Measurements from ENCODE around the gene CELA3B. TPM values are rescaled to one million over a fixed set of nuclear protein-coding genes. Genes with fewer than 3 reads are reported as not detected.
A peak's percentile ranks its signal among the peaks of the same experiment; 100 is the strongest.

The CELA3B gene
- total and polyA plus RNA-seq, 5 donors from 2014 or later, result not detected

DNA sequence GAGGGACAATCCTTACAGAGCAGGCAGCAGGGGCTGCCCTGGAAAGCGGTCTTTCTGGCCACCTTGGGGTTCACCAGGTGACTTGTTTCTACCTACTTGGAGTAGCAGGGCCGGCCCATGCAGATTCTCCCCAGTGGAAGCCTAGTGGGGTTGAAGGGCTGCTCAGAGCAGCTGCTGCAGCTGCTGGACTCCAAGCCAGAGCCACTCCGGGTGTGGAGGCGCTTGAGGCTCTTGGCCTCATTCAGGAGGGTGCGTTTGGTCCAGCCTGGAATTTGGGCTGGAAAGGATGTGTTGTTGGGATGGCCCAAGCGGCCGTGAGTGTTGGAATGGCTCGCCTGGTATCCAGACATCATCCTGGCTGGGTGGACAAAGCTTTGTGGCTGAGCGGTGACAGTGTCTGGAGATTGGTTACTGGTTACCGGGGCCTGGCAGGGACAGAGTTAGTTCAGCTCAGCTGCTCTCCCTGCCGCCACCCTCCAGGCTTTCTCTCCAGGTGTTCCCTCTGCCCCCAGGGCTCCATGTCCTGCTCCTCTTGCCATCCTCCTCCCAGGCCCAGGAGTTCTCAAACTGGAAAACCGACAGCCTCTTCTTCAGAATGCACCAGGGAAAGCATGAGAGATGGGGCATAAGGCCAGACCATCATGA is 25.5 kb upstream of the CELA3B start:
- no peak for DNase-seq
- ATAC-seq (ENCODE audit: low read depth in 2 of 2), result no peak
- no peak overlapping the region for H3K4me3 Mint-ChIP-seq
- no peaks in the 10 kb centered on the region for H3K9me3 ChIP-seq (ENCODE audit: control insufficient read depth in 2 of 2, low read length in 2 of 2)
- no peaks in the 10 kb centered on the region for H3K36me3 ChIP-seq (ENCODE audit: control insufficient read depth, insufficient read depth, low read length)
- H3K4me1 ChIP-seq (ENCODE audit: control insufficient read depth, insufficient read depth, low read length, poor library complexity, severe bottlenecking), result peaks cover 11% of the 10 kb centered on the region
- H3K27me3 Mint-ChIP-seq, result no peaks in the 10 kb centered on the region
- H3K4me3 ChIP-seq (ENCODE audit: low read depth, low read length), result no peak overlapping the region
- H3K9me3 Mint-ChIP-seq, result peaks cover 0 to 2% (median 0%) of the 10 kb centered on the region in 7 donors
- no peaks in the 10 kb centered on the region for H3K27me3 ChIP-seq (ENCODE audit: control insufficient read depth, insufficient read depth, low read length)
- no peak overlapping the region for H3K27ac Mint-ChIP-seq
- H3K36me3 Mint-ChIP-seq, result peaks cover 3% of the 10 kb centered on the region
- peaks cover 0 to 16% (median 5%) of the 10 kb centered on the region in 4 donors for H3K4me1 Mint-ChIP-seq
- H3K27ac ChIP-seq (ENCODE audit: insufficient read depth, low read length, poor library complexity, severe bottlenecking), result no peak overlapping the region

DNA sequence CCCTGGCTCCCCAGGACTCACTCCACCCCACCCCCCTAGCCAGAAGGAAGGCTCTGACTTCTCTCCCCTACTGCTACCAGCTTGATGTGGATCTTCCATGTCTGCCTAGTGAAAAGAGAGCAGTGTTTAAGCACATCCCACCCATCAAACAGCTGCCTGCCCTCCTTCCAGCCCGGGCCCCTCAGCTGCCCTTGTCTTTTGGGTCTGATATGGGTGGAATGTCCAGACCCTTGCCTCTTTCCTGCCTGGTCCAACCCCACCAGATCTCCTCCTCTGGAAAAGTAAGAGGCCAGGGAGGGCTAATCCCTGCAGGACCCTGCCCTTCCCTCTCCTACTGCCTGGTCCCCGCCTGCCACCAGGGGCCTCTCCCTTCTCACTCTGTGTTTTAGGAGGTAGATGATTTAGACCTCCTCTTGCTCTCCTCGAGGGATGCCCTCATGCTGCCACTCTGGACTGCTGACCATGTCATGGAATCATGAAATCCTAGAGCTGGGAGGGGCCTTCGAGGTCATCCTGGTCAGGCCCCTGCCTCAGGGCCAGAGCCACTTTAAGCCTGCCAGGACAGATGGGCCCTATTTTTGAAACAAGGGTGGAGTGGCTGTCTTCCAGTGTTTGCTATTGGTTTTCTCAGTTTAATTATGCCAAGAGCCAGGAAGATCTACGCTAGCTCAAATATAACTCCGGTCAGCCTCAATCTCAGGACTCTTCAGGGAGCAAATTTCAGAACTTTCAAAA is 23.9 kb upstream of the CELA3B start:
- Mint-ChIP-seq H3K4me3 (no peak overlapping the region), H3K27me3 (peaks cover 4% of the 10 kb centered on the region), H3K4me1 (peaks cover 0 to 30% (median 15%) of the 10 kb centered on the region in 4 donors), H3K36me3 (peaks cover 3% of the 10 kb centered on the region), H3K9me3 (peaks cover 0 to 2% (median 0%) of the 10 kb centered on the region in 7 donors), H3K27ac (peak overlapping the region; percentile 48 to 82 (median 76))
- Histone ChIP-seq H3K9me3 (ENCODE audit: control insufficient read depth in 2 of 2, low read length in 2 of 2) (no peaks in the 10 kb centered on the region), H3K36me3 (ENCODE audit: control insufficient read depth, insufficient read depth, low read length) (no peaks in the 10 kb centered on the region), H3K4me1 (ENCODE audit: control insufficient read depth, insufficient read depth, low read length, poor library complexity, severe bottlenecking) (peaks cover 27% of the 10 kb centered on the region), H3K27me3 (ENCODE audit: control insufficient read depth, insufficient read depth, low read length) (no peaks in the 10 kb centered on the region), H3K4me3 (ENCODE audit: low read depth, low read length) (no peak overlapping the region), H3K27ac (ENCODE audit: insufficient read depth, low read length, poor library complexity, severe bottlenecking) (no peak overlapping the region)
- no peak for DNase-seq
- no peak for ATAC-seq (ENCODE audit: low read depth in 2 of 2)

DNA sequence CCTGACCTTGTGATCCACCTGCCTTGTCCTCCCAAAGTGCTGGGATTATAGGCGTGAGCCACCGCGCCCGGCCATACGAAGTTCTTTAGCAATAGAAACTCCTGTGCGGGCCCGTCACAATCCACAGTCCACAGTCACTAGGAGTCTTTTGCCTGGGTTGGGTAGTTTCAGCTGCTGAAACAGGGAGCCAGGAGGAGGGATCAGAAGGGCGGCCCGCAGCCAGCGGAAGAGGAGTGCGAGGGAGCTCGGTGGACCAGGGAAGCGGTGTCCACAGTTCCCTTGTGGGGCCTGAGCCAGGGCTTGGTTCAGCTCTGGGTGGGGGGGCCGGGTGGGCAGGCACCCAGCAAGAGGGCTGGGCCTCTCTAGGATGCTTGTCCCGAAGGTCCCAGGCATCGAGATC is 21.8 kb upstream of the CELA3B start:
- DNase-seq, result no peak
- Histone ChIP-seq H3K27ac (ENCODE audit: insufficient read depth, low read length, poor library complexity, severe bottlenecking) (no peak overlapping the region), H3K4me1 (ENCODE audit: control insufficient read depth, insufficient read depth, low read length, poor library complexity, severe bottlenecking) (peaks cover 34% of the 10 kb centered on the region), H3K36me3 (ENCODE audit: control insufficient read depth, insufficient read depth, low read length) (no peaks in the 10 kb centered on the region), H3K9me3 (ENCODE audit: control insufficient read depth in 2 of 2, low read length in 2 of 2) (no peaks in the 10 kb centered on the region), H3K27me3 (ENCODE audit: control insufficient read depth, insufficient read depth, low read length) (no peaks in the 10 kb centered on the region), H3K4me3 (ENCODE audit: low read depth, low read length) (no peak overlapping the region)
- Mint-ChIP-seq H3K4me1 (peaks cover 0 to 43% (median 21%) of the 10 kb centered on the region in 4 donors), H3K9me3 (peaks cover 0 to 2% (median 0%) of the 10 kb centered on the region in 7 donors), H3K36me3 (peaks cover 3% of the 10 kb centered on the region), H3K27me3 (peaks cover 4% of the 10 kb centered on the region), H3K4me3 (no peak overlapping the region), H3K27ac (peak overlapping the region in 1 of 3 donors; percentile 74)
- ATAC-seq (ENCODE audit: low read depth in 2 of 2), result no peak

DNA sequence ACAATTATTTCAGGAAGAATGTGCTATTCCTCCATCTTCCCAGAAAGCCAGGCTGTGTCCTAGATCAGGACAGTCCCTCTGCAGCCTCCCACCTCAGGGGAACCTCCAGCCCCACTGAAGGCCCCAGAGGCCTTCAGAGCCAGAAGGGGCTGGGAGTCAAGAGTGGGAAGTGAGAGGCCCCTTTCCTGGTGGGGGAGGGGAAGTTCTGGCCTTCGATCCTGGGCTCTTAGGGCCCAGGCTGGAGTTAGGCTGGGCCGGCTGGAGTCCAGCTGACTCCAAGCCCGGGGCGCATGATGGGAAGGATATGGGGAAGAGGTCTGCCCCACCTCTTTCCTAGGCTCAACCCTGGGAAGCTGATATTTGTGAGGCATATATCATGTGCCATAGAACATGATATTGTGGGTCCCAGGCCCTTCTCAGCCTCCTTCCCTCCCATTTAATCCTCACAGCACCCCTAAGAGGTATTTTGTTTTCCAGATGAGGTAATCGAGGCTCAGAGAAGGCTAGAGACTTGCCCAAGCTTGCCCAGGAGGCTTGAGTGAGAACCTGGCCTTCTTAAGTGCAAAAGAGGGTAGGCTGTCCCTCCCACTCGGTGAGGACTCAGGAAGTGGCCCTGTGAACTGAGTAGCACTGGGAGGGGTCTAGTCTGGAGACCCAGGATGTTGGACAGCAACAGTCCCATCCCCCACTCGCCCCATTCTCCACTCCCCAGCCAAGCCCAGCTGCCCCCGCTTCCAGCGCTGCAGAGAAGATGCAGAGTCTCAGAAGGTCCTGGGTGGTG is 21.1 kb upstream of the CELA3B start:
- peaks cover 4% of the 10 kb centered on the region for H3K27me3 Mint-ChIP-seq
- peak overlapping the region; percentile 66 to 96 (median 96) for H3K27ac Mint-ChIP-seq
- Histone ChIP-seq H3K27ac (ENCODE audit: insufficient read depth, low read length, poor library complexity, severe bottlenecking) (peak overlapping the region; percentile 78), H3K9me3 (ENCODE audit: control insufficient read depth in 2 of 2, low read length in 2 of 2) (no peaks in the 10 kb centered on the region), H3K36me3 (ENCODE audit: control insufficient read depth, insufficient read depth, low read length) (no peaks in the 10 kb centered on the region), H3K4me1 (ENCODE audit: control insufficient read depth, insufficient read depth, low read length, poor library complexity, severe bottlenecking) (peaks cover 34% of the 10 kb centered on the region), H3K27me3 (ENCODE audit: control insufficient read depth, insufficient read depth, low read length) (no peaks in the 10 kb centered on the region), H3K4me3 (ENCODE audit: low read depth, low read length) (peak overlapping the region; percentile 21)
- H3K4me3 Mint-ChIP-seq, result peak overlapping the region in 2 of 4 donors; percentile 78 to 86
- no peak for ATAC-seq (ENCODE audit: low read depth in 2 of 2)
- peaks cover 0 to 43% (median 21%) of the 10 kb centered on the region in 4 donors for H3K4me1 Mint-ChIP-seq
- peak in 1 of 3 donors; percentile 72 for DNase-seq
- H3K9me3 Mint-ChIP-seq, result peaks cover 0 to 2% (median 0%) of the 10 kb centered on the region in 7 donors
- peaks cover 3% of the 10 kb centered on the region for H3K36me3 Mint-ChIP-seq

DNA sequence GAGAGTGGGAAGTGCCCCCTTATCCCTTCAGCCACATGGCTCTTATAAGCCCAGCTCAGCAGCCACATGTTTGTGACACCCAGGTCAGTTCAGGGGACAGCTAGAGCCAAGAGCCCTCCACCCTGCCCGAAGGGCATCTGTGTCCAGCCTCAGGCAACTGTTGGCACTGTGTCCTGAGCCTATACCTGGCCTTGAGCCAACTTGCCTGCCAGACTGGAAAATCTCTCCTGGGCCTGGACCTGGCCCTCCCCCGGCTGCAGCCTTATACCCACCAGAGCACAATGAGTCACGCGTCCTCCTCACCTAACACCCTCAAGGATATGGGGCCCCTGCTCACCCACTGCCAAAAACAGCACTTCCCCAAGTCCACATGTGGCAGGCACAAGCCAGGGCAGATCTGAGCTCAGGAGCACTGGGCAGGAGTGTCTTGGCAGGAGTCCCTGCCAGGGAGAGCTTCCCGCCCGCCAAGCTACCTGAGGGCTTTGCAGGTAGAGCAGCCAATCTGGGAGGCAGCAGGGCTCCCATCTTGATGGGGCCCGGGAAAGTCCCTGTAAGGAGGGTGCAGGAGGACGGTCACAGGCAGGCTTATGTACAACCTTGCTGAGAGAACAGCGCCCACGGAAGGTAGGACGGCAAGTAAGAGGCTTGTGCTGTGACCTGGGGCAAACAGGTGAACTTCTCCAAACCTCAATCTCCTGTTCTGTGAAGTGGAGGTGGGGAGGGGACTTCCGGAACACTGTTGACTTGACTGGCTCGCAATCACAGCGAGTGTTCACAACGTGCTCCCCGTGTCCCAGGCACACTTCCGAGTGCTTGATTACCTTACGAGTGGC is 19.9 kb upstream of the CELA3B start:
- H3K4me3 Mint-ChIP-seq, result peak overlapping the region; percentile 60 to 86 (median 76)
- H3K4me1 ChIP-seq (ENCODE audit: control insufficient read depth, insufficient read depth, low read length, poor library complexity, severe bottlenecking), result peaks cover 34% of the 10 kb centered on the region

DNA sequence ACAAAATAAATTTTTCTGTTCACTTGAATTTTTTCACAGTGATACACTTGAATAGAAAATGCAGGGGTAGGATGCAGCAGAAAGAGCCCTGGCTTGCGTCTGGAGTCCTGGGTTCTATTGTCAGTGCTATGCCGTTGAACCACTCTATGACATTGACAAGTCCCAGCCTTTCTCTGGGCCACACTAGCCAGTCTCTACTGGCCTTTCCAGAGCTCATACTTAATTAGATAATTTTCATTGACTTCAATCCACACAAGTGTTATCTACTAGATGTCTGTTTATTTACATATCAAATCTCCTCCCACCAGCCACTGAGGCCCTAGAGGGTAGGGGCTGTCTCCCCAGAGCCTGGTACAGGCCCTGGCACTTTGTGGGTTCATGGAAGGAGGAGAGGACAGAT is 15.5 kb upstream of the CELA3B start:
- peaks cover 0 to 37% (median 25%) of the 10 kb centered on the region in 4 donors for H3K4me1 Mint-ChIP-seq
- Histone ChIP-seq H3K9me3 (ENCODE audit: control insufficient read depth in 2 of 2, low read length in 2 of 2) (no peaks in the 10 kb centered on the region), H3K27ac (ENCODE audit: insufficient read depth, low read length, poor library complexity, severe bottlenecking) (no peak overlapping the region), H3K4me3 (ENCODE audit: low read depth, low read length) (no peak overlapping the region), H3K4me1 (ENCODE audit: control insufficient read depth, insufficient read depth, low read length, poor library complexity, severe bottlenecking) (peaks cover 27% of the 10 kb centered on the region), H3K36me3 (ENCODE audit: control insufficient read depth, insufficient read depth, low read length) (no peaks in the 10 kb centered on the region), H3K27me3 (ENCODE audit: control insufficient read depth, insufficient read depth, low read length) (no peaks in the 10 kb centered on the region)
- H3K4me3 Mint-ChIP-seq, result no peak overlapping the region
- H3K36me3 Mint-ChIP-seq, result no peaks in the 10 kb centered on the region
- H3K27me3 Mint-ChIP-seq, result peaks cover 4% of the 10 kb centered on the region
- H3K9me3 Mint-ChIP-seq, result no peaks in the 10 kb centered on the region
- ATAC-seq (ENCODE audit: low read depth in 2 of 2) (no peak), DNase-seq (no peak)
- peak overlapping the region in 1 of 3 donors; percentile 42 for H3K27ac Mint-ChIP-seq

More for the DNA sequence above, 19.9 kb upstream of the CELA3B start:
- peaks cover 3% of the 10 kb centered on the region for H3K36me3 Mint-ChIP-seq
- H3K27me3 ChIP-seq (ENCODE audit: control insufficient read depth, insufficient read depth, low read length), result no peaks in the 10 kb centered on the region
- peaks cover 4% of the 10 kb centered on the region for H3K27me3 Mint-ChIP-seq
- no peaks in the 10 kb centered on the region for H3K9me3 Mint-ChIP-seq
- H3K9me3 ChIP-seq (ENCODE audit: control insufficient read depth in 2 of 2, low read length in 2 of 2), result no peaks in the 10 kb centered on the region
- H3K4me1 Mint-ChIP-seq, result peaks cover 0 to 43% (median 21%) of the 10 kb centered on the region in 4 donors
- ATAC-seq (ENCODE audit: low read depth in 2 of 2), result peak; percentile 82 to 92
- peak overlapping the region; percentile 91 to 96 (median 96) for H3K27ac Mint-ChIP-seq
- no peaks in the 10 kb centered on the region for H3K36me3 ChIP-seq (ENCODE audit: control insufficient read depth, insufficient read depth, low read length)
- DNase-seq, result peak; percentile 49 to 85 (median 69)
- H3K27ac ChIP-seq (ENCODE audit: insufficient read depth, low read length, poor library complexity, severe bottlenecking), result peak overlapping the region; percentile 78
- peak overlapping the region; percentile 51 for H3K4me3 ChIP-seq (ENCODE audit: low read depth, low read length)

DNA sequence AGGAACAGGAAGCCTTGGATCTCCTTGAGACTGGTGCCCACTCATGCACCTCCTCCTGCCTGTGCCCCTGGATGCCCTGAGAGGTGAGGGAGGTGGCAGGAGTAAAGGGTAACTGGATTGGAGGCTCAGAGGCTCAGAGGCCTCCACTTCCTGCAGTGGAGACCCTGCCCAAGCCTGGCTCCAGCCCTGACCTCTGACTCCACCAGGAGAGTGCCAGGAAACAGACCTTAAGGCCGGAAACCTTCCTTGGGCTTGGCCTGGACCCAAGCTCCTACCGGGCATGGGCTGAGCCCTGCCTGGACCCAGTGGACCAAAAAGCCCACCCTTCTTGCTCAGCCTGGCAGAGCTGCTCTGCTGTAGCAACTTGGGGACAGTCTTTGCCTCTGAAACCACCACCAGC is 15.0 kb upstream of the CELA3B start:
- ATAC-seq (ENCODE audit: low read depth in 2 of 2) (no peak), DNase-seq (no peak)
- peaks cover 4% of the 10 kb centered on the region for H3K27me3 Mint-ChIP-seq
- Histone ChIP-seq H3K4me3 (ENCODE audit: low read depth, low read length) (no peak overlapping the region), H3K27me3 (ENCODE audit: control insufficient read depth, insufficient read depth, low read length) (no peaks in the 10 kb centered on the region), H3K27ac (ENCODE audit: insufficient read depth, low read length, poor library complexity, severe bottlenecking) (no peak overlapping the region), H3K9me3 (ENCODE audit: control insufficient read depth in 2 of 2, low read length in 2 of 2) (no peaks in the 10 kb centered on the region), H3K4me1 (ENCODE audit: control insufficient read depth, insufficient read depth, low read length, poor library complexity, severe bottlenecking) (peaks cover 23% of the 10 kb centered on the region), H3K36me3 (ENCODE audit: control insufficient read depth, insufficient read depth, low read length) (no peaks in the 10 kb centered on the region)
- H3K36me3 Mint-ChIP-seq, result no peaks in the 10 kb centered on the region
- peaks cover 0 to 33% (median 21%) of the 10 kb centered on the region in 4 donors for H3K4me1 Mint-ChIP-seq
- H3K4me3 Mint-ChIP-seq, result no peak overlapping the region
- H3K27ac Mint-ChIP-seq, result no peak overlapping the region
- H3K9me3 Mint-ChIP-seq, result no peaks in the 10 kb centered on the region
